LNCaP clone FGC (cell line): Measurements from ENCODE around the gene SIRPG.

Experiments used
- DNase-seq: peaks from one replicate; pipeline ENCODE4 v3.0.0-alpha.2; 2011; ENCODE audit warnings: low read depth
- H3K4me3 ChIP-seq: 2 replicates; pipeline ENCODE4 v1.5.1; 2011; ENCODE audit warnings: mild to moderate bottlenecking, low read depth, low read length, control low read depth
- CTCF ChIP-seq: IDR thresholded peaks from 2 replicates; pipeline ENCODE4 v1.5.1; 2012; ENCODE audit warnings: mild to moderate bottlenecking; ENCODE audit not compliant: control insufficient read depth, insufficient read depth; ENCODE audit errors: extremely low read depth

Gene SIRPG

GRCh38 chr20:1673424-1673823, 15.8 kb upstream of the SIRPG start:
- TF ChIP-seq CTCF: no peak
- no peak overlapping the region for H3K4me3 ChIP-seq
- DNase-seq: no peak

- TF ChIP-seq CTCF: no peak
- DNase-seq: no peak
- no peak overlapping the region for H3K4me3 ChIP-seq
These were observed 15.1 kb upstream of the SIRPG start for GRCh38 chr20:1672728-1673127.

- TF ChIP-seq CTCF: no peak
- DNase-seq: no peak
- H3K4me3 ChIP-seq: no peak overlapping the region
These were observed 14.5 kb upstream of the SIRPG start for GRCh38 chr20:1671891-1672669.

- TF ChIP-seq CTCF: no peak
- no peak overlapping the region for H3K4me3 ChIP-seq
These were observed 11.7 kb upstream of the SIRPG start for GRCh38 chr20:1669304-1669703.

GRCh38 chr20:1667502-1668085, 10.0 kb upstream of the SIRPG start:
- H3K4me3 ChIP-seq: no peak overlapping the region
- no peak for DNase-seq
- TF ChIP-seq CTCF: no peak

More at GRCh38 chr20:1669304-1669703, 11.7 kb upstream of the SIRPG start:
- no peak for DNase-seq

GRCh38 chr20:1666802-1667201, 9.2 kb upstream of the SIRPG start:
- no peak for DNase-seq
- no peak overlapping the region for H3K4me3 ChIP-seq
- no peak for TF ChIP-seq CTCF
